PC-3 (cell line): ENCODE measurements around the gene HIP1R. TPM values are rescaled to one million over a fixed set of nuclear protein-coding genes. Genes with fewer than 3 reads are reported as not detected.
A peak's percentile ranks its signal among the peaks of the same experiment; 100 is the strongest.

Experiments
- ATAC-seq: fragments of 200-7000 bp; cut with Tn5 transposase; 2 replicates; pipeline ENCODE4 v1.9.1; 2020; ENCODE audit warnings: mild to moderate bottlenecking, moderate library complexity
- BruUV-seq: library from RNA; stranded (reverse); fragments of 400-500 nt; replicated peaks from 2 replicates; lab custom pipeline; 2021; lab: Mats Ljungman, UMichigan
- CTCF ChIA-PET: fragments of 300-600 bp; sonication (Branson Sonifier 250); formaldehyde crosslinking; loops from one replicate; lab custom pipeline; 2022; ENCODE audit warnings: antibody characterized with exemption; lab: Charles Lee
- POLR2A ChIA-PET: fragments of 300-600 bp; sonication (Branson Sonifier 250); formaldehyde crosslinking; loops from one replicate; lab custom pipeline; 2022; ENCODE audit warnings: antibody characterized with exemption; ENCODE audit not compliant: unreplicated experiment; lab: Charles Lee
- DNase-seq: peaks from one replicate; pipeline ENCODE4 v3.0.0-alpha.2; 2015
- H2AFZ ChIP-seq: fragments of 300-600 bp; sonication (generic); 2 replicates; pipeline ENCODE4 v1.6.0; 2016; ENCODE audit warnings: antibody characterized with exemption, low read length
- H3F3A ChIP-seq: fragments of 300-600 bp; sonication (generic); one replicate; pipeline ENCODE4 v1.6.0; 2017; ENCODE audit warnings: antibody characterized with exemption, low read length, control low read depth, mild to moderate bottlenecking; ENCODE audit not compliant: unreplicated experiment
- H3K27ac ChIP-seq: fragments of 300-600 bp; sonication (generic); 2 replicates; pipeline ENCODE4 v1.5.1; 2016; ENCODE audit warnings: mild to moderate bottlenecking, low read length
- H3K27me3 ChIP-seq: fragments of 300-600 bp; sonication (generic); 2 replicates; pipeline ENCODE4 v1.6.1; 2016; ENCODE audit warnings: low read length, mixed read lengths
- H3K36me3 ChIP-seq: fragments of 300-600 bp; sonication (generic); 2 replicates; pipeline ENCODE4 v1.6.1; 2016; ENCODE audit warnings: low read depth, mixed run types, low read length, mixed read lengths
- H3K4me1 ChIP-seq: fragments of 300-600 bp; sonication (generic); 2 replicates; pipeline ENCODE4 v1.5.1; 2016; ENCODE audit warnings: low read length; ENCODE audit not compliant: insufficient read depth
- H3K4me2 ChIP-seq: fragments of 300-600 bp; sonication (generic); 2 replicates; pipeline ENCODE4 v1.6.0; 2016; ENCODE audit warnings: low read length
- H3K4me3 ChIP-seq: fragments of 300-600 bp; sonication (generic); 2 replicates; pipeline ENCODE4 v1.5.1; 2016; ENCODE audit warnings: mild to moderate bottlenecking, low read length, mixed read lengths
- H3K79me2 ChIP-seq: fragments of 300-600 bp; sonication (generic); 2 replicates; pipeline ENCODE4 v1.6.1; 2017; ENCODE audit warnings: low read length, mixed read lengths
- H3K9ac ChIP-seq: fragments of 300-600 bp; sonication (generic); 2 replicates; pipeline ENCODE4 v1.6.0; 2016; ENCODE audit warnings: mild to moderate bottlenecking, low read length
- H3K9me2 ChIP-seq: fragments of 300-600 bp; sonication (generic); replicated peaks from 2 replicates; pipeline ENCODE4 v1.6.1; 2016; ENCODE audit warnings: mixed run types, low read length, mixed read lengths
- H3K9me3 ChIP-seq: fragments of 300-600 bp; sonication (generic); 2 replicates; pipeline ENCODE4 v1.6.1; 2016; ENCODE audit warnings: low read length, mixed read lengths
- H4K20me1 ChIP-seq: fragments of 300-600 bp; sonication (generic); 2 replicates; pipeline ENCODE4 v1.6.1; 2016; ENCODE audit warnings: low read length, mixed read lengths
- CTCF ChIP-seq: fragments of 300-600 bp; sonication (generic); conservative IDR thresholded peaks from 2 replicates; pipeline ENCODE4 v1.5.1; 2017; ENCODE audit warnings: antibody characterized with exemption, low read depth, mild to moderate bottlenecking, low read length
- EZH2 ChIP-seq: fragments of 300-600 bp; sonication (generic); IDR thresholded peaks from one replicate; pipeline ENCODE4 v1.6.1; 2017; ENCODE audit warnings: antibody characterized with exemption, mild to moderate bottlenecking, low read length; ENCODE audit not compliant: unreplicated experiment
- EZH2phosphoT487 ChIP-seq: fragments of 300-600 bp; sonication (generic); IDR thresholded peaks from 2 replicates; pipeline ENCODE4 v1.6.1; 2018; ENCODE audit warnings: mild to moderate bottlenecking, antibody characterized with exemption, low read length, borderline replicate concordance
- intact Hi-C: fragments of 100-400 bp; cut with micrococcal nuclease; formaldehyde crosslinking; loops from 2 replicates; pipeline ENCODE4 v1.9.0; 2023
- total RNA-seq: library from RNA; depleted of rRNA; stranded (reverse); fragments of >200 nt; gene quantifications from 2 replicates; pipeline ENCODE4 v1.2.3, GENCODE V29; 2014

HIP1R gene
- total RNA-seq, 1 experiment from 2014 or later: 46.1 TPM

GRCh38 chr12:122896662-122897061 is 61.4 kb downstream of the HIP1R start:
- Histone ChIP-seq H3K4me3 (no peak overlapping the region), H3K27ac (peak overlapping the region; percentile 90), H3K9ac (peak overlapping the region; percentile 99), H3K4me1 (peaks cover 63% of the 10 kb centered on the region), H3K27me3 (no peaks in the 10 kb centered on the region), H3K9me2 (no peaks in the 10 kb centered on the region), H2AFZ (no peak overlapping the region), H3K79me2 (peaks cover 54% of the 10 kb centered on the region), H3K9me3 (no peaks in the 10 kb centered on the region), H3K36me3 (no peaks in the 10 kb centered on the region), H3K4me2 (no peak overlapping the region), H4K20me1 (peaks cover 8% of the 10 kb centered on the region; the same call in 1 of the 2 replicates), H3F3A (peaks cover 22% of the 10 kb centered on the region)
- ATAC-seq: no peak
- ChIA-PET CTCF (no interaction called here), POLR2A (no interaction called here)
- intact Hi-C loops: loop anchor here (5.0 kb wide), 1 partner anchor 34 kb away; no protein-coding TSS in a partner anchor
- DNase-seq: no peak
- no peak for TF ChIP-seq EZH2
- no peak for TF ChIP-seq CTCF
- TF ChIP-seq EZH2phosphoT487: no peak
- BruUV-seq: no TSS peak

- peaks cover 22% of the 10 kb centered on the region for H3K79me2 ChIP-seq
- no peaks in the 10 kb centered on the region for H3K9me3 ChIP-seq
- H3K4me3 ChIP-seq: no peak overlapping the region
- no peak overlapping the region for H2AFZ ChIP-seq
- ChIA-PET CTCF (no interaction called here), POLR2A (no interaction called here)
- H3F3A ChIP-seq: peaks cover 15% of the 10 kb centered on the region
- no peak for DNase-seq
- peaks cover 31% of the 10 kb centered on the region for H3K4me1 ChIP-seq
- H3K36me3 ChIP-seq: no peaks in the 10 kb centered on the region
- H4K20me1 ChIP-seq: no peaks in the 10 kb centered on the region
- no TSS peak for BruUV-seq
- H3K9ac ChIP-seq: peak overlapping the region; percentile 60; the same call in 1 of the 2 replicates
- H3K27me3 ChIP-seq: no peaks in the 10 kb centered on the region
- TF ChIP-seq EZH2phosphoT487 (no peak), CTCF (no peak), EZH2 (no peak)
- H3K4me2 ChIP-seq: no peak overlapping the region
- no peak for ATAC-seq
- no peaks in the 10 kb centered on the region for H3K9me2 ChIP-seq
- H3K27ac ChIP-seq: peak overlapping the region; percentile 90
- intact Hi-C loops: loop anchor here (5.0 kb wide), 1 partner anchor 38 kb away; no protein-coding TSS in a partner anchor
Measured at GRCh38 chr12:122899887-122900286, 64.6 kb downstream of the HIP1R start.

GRCh38 chr12:122902854-122903692 is 67.8 kb downstream of the HIP1R start:
- Histone ChIP-seq H3K9me3 (no peaks in the 10 kb centered on the region), H3K27me3 (no peaks in the 10 kb centered on the region), H3K27ac (no peak overlapping the region), H3F3A (peaks cover 4% of the 10 kb centered on the region), H3K36me3 (no peaks in the 10 kb centered on the region), H3K9me2 (no peaks in the 10 kb centered on the region), H3K4me3 (no peak overlapping the region), H3K9ac (no peak overlapping the region), H3K79me2 (no peaks in the 10 kb centered on the region), H4K20me1 (no peaks in the 10 kb centered on the region), H3K4me1 (peaks cover 18% of the 10 kb centered on the region), H2AFZ (no peak overlapping the region), H3K4me2 (no peak overlapping the region)
- BruUV-seq: no TSS peak
- TF ChIP-seq EZH2: no peak
- TF ChIP-seq CTCF: no peak
- no peak for TF ChIP-seq EZH2phosphoT487
- POLR2A ChIA-PET: no interaction called here
- CTCF ChIA-PET: interaction anchor here (0.6 kb wide), 1 partner anchor 735 kb away, joined by 7 read pairs; no protein-coding TSS in a partner anchor
- ATAC-seq (no peak), DNase-seq (no peak)
- intact Hi-C loops: no loop called here
